HEK293 (cell line): Measurements from ENCODE around the gene P4HA2.

Experiments used
- ATF2 ChIP-seq: fragments of 450-650 bp; formaldehyde crosslinking; IDR thresholded peaks from 2 replicates; pipeline ENCODE4 v1.5.1; 2016; ENCODE audit warnings: missing biosample characterization, missing genetic modification characterization, low read depth
- GLIS1 ChIP-seq: fragments of 450-650 bp; formaldehyde crosslinking; IDR thresholded peaks from 2 replicates; pipeline ENCODE4 v1.5.1; 2016; ENCODE audit warnings: missing biosample characterization, missing genetic modification characterization
- GLIS2 ChIP-seq: fragments of 450-650 bp; formaldehyde crosslinking; IDR thresholded peaks from 2 replicates; pipeline ENCODE4 v1.5.1; 2016; ENCODE audit warnings: missing biosample characterization, missing genetic modification characterization
- IKZF3 ChIP-seq: fragments of 450-650 bp; IDR thresholded peaks from 2 replicates; pipeline ENCODE4 v1.5.0; 2018; ENCODE audit warnings: missing biosample characterization, mild to moderate bottlenecking, missing genetic modification characterization, moderate library complexity
- KLF1 ChIP-seq: fragments of 450-650 bp; formaldehyde crosslinking; IDR thresholded peaks from 2 replicates; pipeline ENCODE4 v1.5.1; 2016; ENCODE audit warnings: missing biosample characterization, missing genetic modification characterization
- PBX3 ChIP-seq: sonication (generic); formaldehyde crosslinking; IDR thresholded peaks from 2 replicates; pipeline ENCODE4 v1.8.1; 2022; ENCODE audit warnings: mild to moderate bottlenecking, moderate library complexity, missing genetic modification reagents
- SALL2 ChIP-seq: fragments of 450-650 bp; formaldehyde crosslinking; IDR thresholded peaks from 2 replicates; pipeline ENCODE4 v1.5.0; 2017; ENCODE audit warnings: missing biosample characterization, mild to moderate bottlenecking, missing genetic modification characterization, borderline replicate concordance
- SP2 ChIP-seq: fragments of 450-650 bp; formaldehyde crosslinking; IDR thresholded peaks from 2 replicates; pipeline ENCODE4 v1.5.1; 2016; ENCODE audit warnings: missing biosample characterization, missing genetic modification characterization
- SP3 ChIP-seq: fragments of 450-650 bp; formaldehyde crosslinking; IDR thresholded peaks from 2 replicates; pipeline ENCODE4 v1.5.1; 2016; ENCODE audit warnings: missing biosample characterization, missing genetic modification characterization
- SP7 ChIP-seq: fragments of 450-650 bp; formaldehyde crosslinking; IDR thresholded peaks from 2 replicates; pipeline ENCODE4 v1.5.1; 2016; ENCODE audit warnings: missing biosample characterization, missing genetic modification characterization
- ZBTB10 ChIP-seq: fragments of 450-650 bp; formaldehyde crosslinking; IDR thresholded peaks from 2 replicates; pipeline ENCODE4 v1.5.1; 2016; ENCODE audit warnings: missing biosample characterization, missing genetic modification characterization
- ZBTB11 ChIP-seq: fragments of 450-650 bp; formaldehyde crosslinking; conservative IDR thresholded peaks from 2 replicates; pipeline ENCODE4 v1.5.1; 2016; ENCODE audit warnings: low read depth, missing biosample characterization, missing genetic modification characterization
- ZBTB17 ChIP-seq: fragments of 450-650 bp; formaldehyde crosslinking; IDR thresholded peaks from 2 replicates; pipeline ENCODE4 v1.5.1; 2016; ENCODE audit warnings: missing biosample characterization, missing genetic modification characterization
- ZBTB6 ChIP-seq: fragments of 450-650 bp; formaldehyde crosslinking; IDR thresholded peaks from 2 replicates; pipeline ENCODE4 v1.5.1; 2017; ENCODE audit warnings: missing biosample characterization, missing genetic modification characterization
- ZEB2 ChIP-seq: fragments of 450-650 bp; formaldehyde crosslinking; IDR thresholded peaks from 2 replicates; pipeline ENCODE4 v1.5.1; 2016; ENCODE audit warnings: missing biosample characterization, missing genetic modification characterization
- ZNF148 ChIP-seq: fragments of 450-650 bp; formaldehyde crosslinking; IDR thresholded peaks from 2 replicates; pipeline ENCODE4 v1.5.0; 2017; ENCODE audit warnings: missing biosample characterization, missing genetic modification characterization, borderline replicate concordance
- ZNF155 ChIP-seq: fragments of 450-650 bp; formaldehyde crosslinking; IDR thresholded peaks from 2 replicates; pipeline ENCODE4 v1.5.1; 2016; ENCODE audit warnings: missing biosample characterization, missing genetic modification characterization
- ZNF335 ChIP-seq: fragments of 450-650 bp; formaldehyde crosslinking; conservative IDR thresholded peaks from 2 replicates; pipeline ENCODE4 v1.5.1; 2016; ENCODE audit warnings: missing biosample characterization, missing genetic modification characterization
- ZNF341 ChIP-seq: fragments of 450-650 bp; formaldehyde crosslinking; IDR thresholded peaks from 2 replicates; pipeline ENCODE4; 2016; ENCODE audit warnings: low read depth, missing biosample characterization, missing genetic modification characterization
- ZNF366 ChIP-seq: fragments of 450-650 bp; formaldehyde crosslinking; conservative IDR thresholded peaks from 2 replicates; pipeline ENCODE4 v1.5.1; 2016; ENCODE audit warnings: missing biosample characterization, missing genetic modification characterization
- ZNF585B ChIP-seq: fragments of 450-650 bp; formaldehyde crosslinking; IDR thresholded peaks from 2 replicates; pipeline ENCODE4 v1.5.1; 2016; ENCODE audit warnings: missing biosample characterization, missing genetic modification characterization
- ZNF600 ChIP-seq: fragments of 450-650 bp; formaldehyde crosslinking; IDR thresholded peaks from 2 replicates; pipeline ENCODE4 v1.5.1; 2016; ENCODE audit warnings: missing biosample characterization, missing genetic modification characterization
- ZNF629 ChIP-seq: fragments of 450-650 bp; formaldehyde crosslinking; IDR thresholded peaks from 2 replicates; pipeline ENCODE4 v1.5.1; 2017; ENCODE audit warnings: missing biosample characterization, missing genetic modification characterization
- ZNF701 ChIP-seq: fragments of 450-650 bp; formaldehyde crosslinking; IDR thresholded peaks from 2 replicates; pipeline ENCODE4 v1.5.1; 2016; ENCODE audit warnings: missing biosample characterization, missing genetic modification characterization
- ZNF76 ChIP-seq: fragments of 450-650 bp; formaldehyde crosslinking; IDR thresholded peaks from 2 replicates; pipeline ENCODE4; 2016; ENCODE audit warnings: low read depth, missing biosample characterization, missing genetic modification characterization, borderline replicate concordance
- ZNF843 ChIP-seq: fragments of 450-650 bp; formaldehyde crosslinking; IDR thresholded peaks from 2 replicates; pipeline ENCODE4 v1.5.1; 2016; ENCODE audit warnings: missing biosample characterization, missing genetic modification characterization
- ZSCAN23 ChIP-seq: fragments of 450-650 bp; formaldehyde crosslinking; IDR thresholded peaks from 2 replicates; pipeline ENCODE4 v1.5.1; 2016; ENCODE audit warnings: missing biosample characterization, missing genetic modification characterization
- ZSCAN30 ChIP-seq: fragments of 450-650 bp; IDR thresholded peaks from 2 replicates; pipeline ENCODE4 v1.5.1; 2018; ENCODE audit warnings: missing biosample characterization, mild to moderate bottlenecking, missing genetic modification characterization, moderate library complexity
- ZXDB ChIP-seq: fragments of 450-650 bp; formaldehyde crosslinking; IDR thresholded peaks from 2 replicates; pipeline ENCODE4 v1.5.1; 2016; ENCODE audit warnings: missing biosample characterization, missing genetic modification characterization

P4HA2 gene

GRCh38 chr5:132215329-132215728, 12.3 kb downstream of the P4HA2 start (continued):
- TF ChIP-seq ZBTB10 (tag by site-specific recombination) (peak; percentile 70), PBX3 (CRISPR knock-in tag) (peak; percentile 53; the same call in 1 of the 2 replicates), ZNF701 (tag by site-specific recombination) (no peak), SP2 (peak; percentile 57), ZXDB (tag by site-specific recombination) (peak; percentile 38; the same call in 1 of the 2 replicates), ZNF148 (no peak), GLIS2 (peak; percentile 41; the same call in 1 of the 2 replicates), SP7 (tag by site-specific recombination) (peak; percentile 91), ZSCAN23 (tag by site-specific recombination) (no peak), ZNF600 (tag by site-specific recombination) (peak; percentile 99), ZNF335 (tag by site-specific recombination) (peak; percentile 83), ZBTB11 (tag by site-specific recombination) (no peak), ZNF155 (tag by site-specific recombination) (no peak), ZNF629 (peak; percentile 72), ZNF843 (tag by site-specific recombination) (no peak), ZNF341 (tag by site-specific recombination) (peak; percentile 86), SP3 (peak; percentile 49; the same call in 1 of the 2 replicates), ZBTB6 (0 out of 2 replicates have a peak, but pooled peaks have one; percentile 24), GLIS1 (peak; percentile 64), ATF2 (tag by site-specific recombination) (0 out of 2 replicates have a peak, but pooled peaks have one; percentile 19), ZNF366 (tag by site-specific recombination) (peak; percentile 58; the same call in 1 of the 2 replicates), ZBTB17 (tag by site-specific recombination) (peak; percentile 69), ZNF585B (tag by site-specific recombination) (peak; percentile 26; the same call in 1 of the 2 replicates), IKZF3 (peak; percentile 57; the same call in 1 of the 2 replicates), ZSCAN30 (tag by site-specific recombination) (0 out of 2 replicates have a peak, but pooled peaks have one; percentile 42), ZNF76 (tag by site-specific recombination) (no peak), ZEB2 (tag by site-specific recombination) (peak; percentile 80), SALL2 (tag by site-specific recombination) (no peak), KLF1 (peak; percentile 75)
